GM04504 (cell line): ENCODE data around the gene CD3G.
"Not testable (repeated sequence)": the region's sequence is repeated elsewhere in the genome, so short reads cannot be mapped to it uniquely, and the experiment has no call there.

Experiments
- DNase-seq: peaks from one replicate; pipeline ENCODE4 v3.0.0-alpha.2; 2012; ENCODE audit warnings: low read depth

Gene CD3G

DNA sequence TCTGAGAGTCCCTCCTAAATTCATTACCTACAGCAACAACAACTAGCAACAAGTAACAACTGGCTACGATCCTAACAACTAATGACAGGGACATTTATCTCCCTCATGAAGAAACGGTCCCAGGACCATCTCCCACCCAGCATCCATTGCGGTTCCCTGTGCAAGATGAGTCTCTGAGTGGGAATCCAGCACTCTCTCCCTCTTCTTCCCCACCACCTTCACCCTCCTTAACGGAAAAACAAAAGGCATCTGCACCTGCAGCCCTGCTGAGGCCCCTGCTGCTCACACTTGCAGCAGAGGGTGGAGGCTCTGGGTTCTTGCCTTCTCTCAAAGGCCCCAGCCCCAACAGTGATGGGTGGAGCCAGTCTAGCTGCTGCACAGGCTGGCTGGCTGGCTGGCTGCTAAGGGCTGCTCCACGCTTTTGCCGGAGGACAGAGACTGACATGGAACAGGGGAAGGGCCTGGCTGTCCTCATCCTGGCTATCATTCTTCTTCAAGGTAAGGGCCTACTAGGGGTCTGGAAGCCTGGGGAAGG is at the start of gene CD3G:
TSS of gene CD3G (plus strand) at position 364 of the 535 bp plus-strand sequence. CDS start at position 444, 80 bp downstream.
- DNase-seq = no peak

DNA sequence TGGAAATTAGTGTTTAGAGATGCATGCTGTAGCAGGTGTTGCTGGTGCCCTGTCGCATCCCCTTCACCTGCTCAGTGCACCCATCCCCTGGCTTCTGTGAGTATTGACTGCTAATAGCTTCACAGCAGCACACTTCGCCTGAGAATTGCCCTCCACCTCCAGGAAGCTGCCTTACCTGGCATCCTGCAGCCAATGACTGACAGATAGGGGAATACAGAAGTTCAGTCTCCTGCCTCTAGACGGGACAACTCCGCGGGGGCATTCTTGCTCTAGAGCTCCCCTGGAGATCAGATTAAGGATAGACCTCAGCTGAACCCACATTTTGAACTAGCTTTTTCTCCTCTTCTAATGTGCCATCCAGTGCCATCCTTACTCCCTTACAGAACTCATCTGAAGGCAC is 48.9 kb upstream of the CD3G start:
- DNase-seq = no peak

- DNase-seq = no peak
These were observed 48.2 kb upstream of the CD3G start for GRCh38 chr11:118295815-118296454.

DNA sequence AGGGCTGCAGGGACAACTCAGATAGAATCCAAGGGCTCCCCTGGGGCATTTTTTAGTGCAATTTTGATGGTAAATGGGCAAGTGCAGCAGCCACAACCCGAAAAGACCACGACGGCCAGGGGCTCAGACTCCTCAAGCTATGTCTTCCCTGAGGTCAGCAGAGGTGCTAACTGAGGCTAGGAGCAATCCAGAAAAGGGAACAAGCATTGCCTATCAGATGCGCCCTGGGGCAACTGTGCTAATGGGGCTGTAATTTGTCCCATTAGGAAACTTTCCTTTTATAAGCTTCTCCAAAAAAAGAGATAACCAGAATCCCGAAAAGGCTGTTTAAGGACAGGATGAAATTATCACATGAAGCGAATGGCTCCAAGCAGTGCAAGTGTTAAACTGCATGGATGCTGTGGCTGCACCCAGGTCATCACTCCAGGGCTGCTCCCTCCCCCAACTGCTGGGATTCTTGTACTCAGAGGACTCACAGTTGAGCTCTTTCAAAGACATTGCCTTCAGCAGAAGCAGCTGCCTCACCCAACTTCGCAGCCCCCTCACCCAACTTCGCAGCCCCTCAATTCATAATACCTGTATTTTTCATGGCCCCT is 42.4 kb upstream of the CD3G start:
- DNase-seq = no peak

DNA sequence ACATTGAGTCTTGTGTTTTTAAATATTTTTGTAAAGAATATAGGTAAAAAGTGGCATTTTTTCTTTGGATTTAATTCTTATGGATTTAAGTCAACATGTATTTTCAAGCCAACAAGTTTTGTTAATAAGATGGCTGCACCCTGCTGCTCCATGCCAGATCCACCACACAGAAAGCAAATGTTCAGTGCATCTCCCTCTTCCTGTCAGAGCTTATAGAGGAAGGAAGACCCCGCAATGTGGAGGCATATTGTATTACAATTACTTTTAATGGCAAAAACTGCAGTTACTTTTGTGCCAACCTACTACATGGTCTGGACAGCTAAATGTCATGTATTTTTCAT is 39.9 kb upstream of the CD3G start:
- DNase-seq = no peak

GRCh38 chr11:118304568-118305248 is 39.4 kb upstream of the CD3G start, which contains the start of gene CD3E:
Gene CD3E, plus strand, starts transcription at chr11:118304730. Its CDS starts 223 bp downstream, at chr11:118304953.
- no peak for DNase-seq

GRCh38 chr11:118305726-118306125 is 38.4 kb upstream of the CD3G start:
- no peak for DNase-seq

DNA sequence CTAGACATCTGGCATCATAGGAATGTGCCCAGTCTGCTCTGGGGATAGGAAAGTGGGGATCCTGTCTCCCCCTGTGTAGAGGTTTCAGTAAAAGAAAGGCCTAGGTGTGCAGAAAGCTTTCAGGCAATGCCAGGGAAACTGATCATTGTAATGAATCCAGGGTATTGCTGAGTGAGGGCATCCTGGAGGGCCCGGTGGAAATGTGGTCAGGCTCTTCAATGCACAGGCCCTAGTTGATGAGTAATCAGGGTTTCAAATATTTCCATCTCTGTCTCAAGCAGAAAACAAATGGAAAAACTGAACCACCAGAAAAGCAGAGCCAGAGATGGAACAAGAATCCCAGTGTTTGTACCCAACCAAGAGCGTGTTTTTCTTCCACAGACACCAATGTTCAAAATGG is 37.6 kb upstream of the CD3G start:
- no peak for DNase-seq

DNA sequence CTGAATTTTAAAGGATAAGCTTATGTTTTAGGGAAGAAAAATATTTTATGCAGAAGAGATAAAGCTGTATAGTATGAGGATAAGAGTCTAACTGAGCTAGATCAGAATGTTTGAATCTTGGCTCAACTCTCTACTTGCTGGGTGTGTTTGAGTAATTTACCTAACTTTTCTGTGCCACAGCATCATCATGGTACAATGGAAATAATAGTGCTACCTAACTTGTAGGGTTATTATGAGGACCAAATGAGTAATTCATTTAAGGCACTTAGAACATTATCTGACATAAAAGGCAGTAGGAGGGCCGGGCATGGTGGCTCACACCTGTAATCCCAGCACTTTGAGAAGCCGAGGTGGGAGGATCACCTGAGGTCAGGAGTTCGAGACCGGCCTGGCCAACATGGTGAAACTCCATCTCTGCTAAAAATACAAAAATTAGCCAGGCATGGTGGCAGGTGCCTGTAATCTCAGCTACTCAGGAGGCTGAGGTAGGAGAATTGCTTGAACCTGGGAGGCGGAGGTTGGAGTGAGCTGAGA is 35.1 kb upstream of the CD3G start:
- DNase-seq = not testable (repeated sequence)

DNA sequence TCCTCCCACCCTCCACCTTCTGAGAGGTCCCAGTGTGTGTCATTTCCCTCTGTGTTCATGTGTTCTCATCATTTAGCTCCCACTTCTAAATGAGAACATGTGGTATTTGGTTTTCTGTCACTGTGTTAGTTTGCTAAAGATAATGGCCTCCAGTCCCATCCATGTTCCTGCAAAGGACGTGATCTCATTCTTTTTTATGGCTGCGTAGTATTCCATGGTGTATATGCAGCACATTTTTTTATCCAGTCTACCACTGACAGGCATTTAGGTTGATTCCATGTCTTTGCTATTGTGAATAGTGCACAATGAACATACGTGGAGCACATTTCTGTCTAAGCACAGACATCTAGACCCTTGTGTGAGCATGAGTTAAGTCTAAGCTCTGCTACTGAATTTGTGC is 33.9 kb upstream of the CD3G start:
- DNase-seq = no peak

DNA sequence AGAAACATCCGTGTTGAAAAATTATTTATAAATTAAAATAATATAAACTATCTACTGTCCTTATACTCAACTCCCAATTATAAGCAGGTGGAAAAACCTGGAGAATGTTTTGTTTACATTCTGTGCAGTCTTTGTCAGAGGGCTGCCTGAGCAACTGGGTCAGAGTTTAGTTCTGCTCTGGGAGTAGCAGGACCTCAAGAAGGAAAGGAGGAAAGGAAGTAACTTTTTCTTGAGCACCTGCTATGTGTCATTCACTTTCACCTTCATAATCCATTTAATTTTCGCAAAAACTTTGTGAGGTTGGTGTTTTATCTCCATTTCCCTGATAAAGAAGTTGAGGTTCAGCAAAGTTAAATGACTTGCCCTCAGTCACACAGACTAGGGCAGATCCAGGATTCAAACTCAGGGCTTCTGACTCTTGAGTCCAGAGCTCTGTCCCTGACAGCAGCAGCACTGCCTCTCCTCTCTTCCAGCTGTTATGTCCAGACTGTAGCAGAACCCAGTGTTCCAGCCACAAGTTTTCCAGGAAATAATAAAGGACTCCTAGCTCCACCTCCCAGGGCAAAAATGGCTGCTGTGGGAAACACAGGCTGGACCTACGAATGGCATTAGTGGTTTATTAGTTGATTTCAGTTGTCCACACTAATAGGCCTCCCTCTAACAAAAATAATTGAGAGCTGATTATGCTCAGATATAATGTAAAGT is 33.2 kb upstream of the CD3G start:
- DNase-seq = no peak

DNA sequence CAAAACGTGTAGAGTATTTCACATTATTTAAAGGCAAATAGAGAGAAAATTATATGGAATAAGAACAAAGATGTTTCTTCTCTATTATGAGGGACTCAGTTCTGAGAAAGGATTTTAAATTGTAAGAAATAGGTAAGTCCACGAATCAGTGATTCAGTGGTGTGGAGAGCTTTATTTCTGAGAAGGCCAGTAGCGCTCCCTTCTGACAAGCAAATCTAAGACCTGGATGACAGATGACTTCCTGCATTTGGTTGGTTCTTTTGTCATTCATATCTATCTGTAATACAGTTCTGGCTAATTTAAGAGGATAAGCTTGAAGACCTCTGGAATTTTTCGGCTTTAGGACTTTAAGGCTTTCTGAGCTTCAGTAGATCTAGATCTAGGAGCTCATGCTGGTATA is 32.6 kb upstream of the CD3G start:
- DNase-seq = no peak

- no peak for DNase-seq
These were observed 31.8 kb upstream of the CD3G start for GRCh38 chr11:118312328-118312727.

- DNase-seq = no peak
These were observed 30.9 kb upstream of the CD3G start for GRCh38 chr11:118313242-118313641.

- no peak for DNase-seq
These were observed 29.1 kb upstream of the CD3G start for GRCh38 chr11:118314988-118315411.

DNA sequence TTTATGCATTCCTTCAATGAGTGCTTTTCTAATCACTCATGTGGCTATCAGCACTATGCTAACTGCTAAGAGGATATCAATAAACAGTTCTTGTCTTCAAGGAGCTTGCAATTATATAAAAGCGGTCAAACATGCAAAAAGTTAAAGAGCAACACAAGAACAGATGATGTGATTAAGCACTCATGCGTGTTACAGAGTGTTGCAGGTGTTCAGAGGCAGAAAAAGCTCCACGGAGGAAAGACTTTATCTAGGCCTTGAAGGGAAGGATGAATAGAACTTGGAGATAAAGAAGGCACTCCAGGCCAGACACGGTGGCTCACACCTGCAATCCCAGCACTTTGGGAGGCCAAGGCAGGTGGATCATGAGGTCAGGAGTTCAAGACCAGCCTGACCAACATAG is 26.0 kb upstream of the CD3G start:
- no peak for DNase-seq

DNA sequence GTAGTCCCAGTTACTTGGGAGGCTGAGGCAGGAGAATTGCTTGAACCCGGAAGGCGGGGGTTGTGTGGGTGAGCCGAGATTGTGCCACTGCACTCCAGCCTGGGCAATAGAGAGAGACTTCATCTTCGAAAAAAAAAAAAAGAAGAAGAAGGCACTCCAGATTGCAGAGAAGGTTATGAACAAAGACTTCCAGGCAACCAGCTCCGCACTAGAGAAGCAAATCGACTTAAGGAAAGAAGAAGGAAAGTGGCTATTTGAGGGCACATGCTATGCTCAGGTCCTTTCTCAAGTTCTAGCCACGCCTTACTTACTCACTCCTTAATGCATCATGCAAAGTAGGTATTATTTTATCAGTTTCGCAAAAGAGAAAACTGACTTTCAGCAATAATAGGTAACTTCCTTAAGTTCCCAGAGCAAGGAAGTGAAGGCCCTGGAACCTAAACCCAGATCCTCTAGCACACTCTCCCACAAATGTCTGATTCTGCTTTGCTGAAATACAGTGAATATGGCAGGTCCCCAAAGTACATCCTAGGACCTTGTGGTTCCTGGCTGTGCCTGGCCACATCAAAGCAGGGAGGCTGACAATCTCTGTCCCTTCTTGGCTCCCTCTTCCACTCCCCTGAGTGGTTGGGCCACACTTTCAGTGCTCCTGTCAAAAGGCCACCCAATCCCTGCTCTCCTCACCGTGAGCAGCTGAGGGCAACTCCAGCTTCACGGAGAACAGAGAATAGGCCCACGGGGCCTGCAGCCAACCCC is 25.4 kb upstream of the CD3G start:
- no peak for DNase-seq

- DNase-seq = no peak
These were observed 24.8 kb upstream of the CD3G start for GRCh38 chr11:118319337-118319707.

DNA sequence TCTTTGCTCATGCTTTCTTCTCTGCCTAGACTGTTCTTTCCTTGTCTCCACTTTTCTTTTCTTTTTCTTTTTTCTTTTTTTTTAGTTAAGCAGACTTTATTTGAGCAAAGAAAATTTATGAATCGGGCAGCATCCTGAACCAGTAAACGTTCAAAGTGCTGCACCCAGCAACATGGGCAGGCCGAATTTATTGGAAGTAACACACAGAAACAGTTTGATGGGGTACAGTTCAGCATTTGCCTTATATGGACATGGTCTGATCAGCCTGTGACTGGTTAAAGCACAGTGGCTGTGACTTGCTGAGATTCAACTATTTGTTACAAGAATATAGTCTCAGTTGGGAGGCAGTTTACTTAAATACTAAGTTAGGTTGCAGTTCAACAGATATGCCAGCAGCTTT is 23.6 kb upstream of the CD3G start:
- no peak for DNase-seq

GRCh38 chr11:118321386-118322082 is 22.6 kb upstream of the CD3G start:
- no peak for DNase-seq

GRCh38 chr11:118322721-118323120 is 21.4 kb upstream of the CD3G start:
- DNase-seq = no peak
